T-cell (primary cell): Measurements from ENCODE around the gene SP2. TPM values are rescaled to one million over a fixed set of nuclear protein-coding genes. Genes with fewer than 3 reads are reported as not detected.

Experiments used
- ATAC-seq, 4 experiments: fragments of 200-7000 bp in 3 of 4; fragments of 150-1000 bp in 1 of 4; cut with Tn5 transposase; replicated peaks in 1 of 4; 1 replicate in 3 of 4; 2 replicates in 1 of 4; pipeline ENCODE4 v1.10.0; 2021; ENCODE audit warnings: moderate library complexity in 3 of 4, mild to moderate bottlenecking in 2 of 4, moderate number of reproducible peaks in 1 of 4
- CTCF ChIA-PET, 2 donors: fragments of 300-600 bp; sonication (Branson Sonifier 250); formaldehyde crosslinking; loops; one replicate each; lab custom pipeline; 2022; ENCODE audit warnings: antibody characterized with exemption in 2 of 2; lab: Charles Lee
- POLR2A ChIA-PET, 2 donors: fragments of 300-600 bp; sonication (Branson Sonifier 250); formaldehyde crosslinking; loops; one replicate each; lab custom pipeline; 2022; ENCODE audit warnings: antibody characterized with exemption in 2 of 2; lab: Charles Lee
- DNase-seq, 35 experiments: peaks; one replicate each; pipeline versions ENCODE4 v3.0.0 to v3.0.0-alpha.2; 2013 to 2023
- H3K27ac ChIP-seq: one replicate; pipeline ENCODE4 v1.5.1; 2013; ENCODE audit warnings: low read length
- H3K27me3 ChIP-seq, 2 experiments: replicated peaks in 1 of 2; 1 replicate in 1 of 2; 2 replicates in 1 of 2; pipeline versions ENCODE4 v1.6.1 to v1.7.0; 2013; ENCODE audit warnings: low read length in 1 of 2, mixed read lengths in 1 of 2; ENCODE audit not compliant: control insufficient read depth in 2 of 2, insufficient read depth in 2 of 2; ENCODE audit errors: extremely low read depth in 1 of 2
- H3K36me3 ChIP-seq, 2 donors: 1 replicate in 1 of 2; 2 replicates in 1 of 2; pipeline versions ENCODE4 v1.6.1 to v1.7.0; 2013; ENCODE audit warnings: low read length in 1 of 2; ENCODE audit not compliant: control insufficient read depth in 2 of 2, insufficient read depth in 1 of 2; ENCODE audit errors: extremely low read depth in 1 of 2
- H3K4me1 ChIP-seq, 2 experiments: 1 replicate in 1 of 2; 2 replicates in 1 of 2; pipeline versions ENCODE4 v1.6.1 to v1.7.0; 2013; ENCODE audit warnings: low read length in 2 of 2, mixed read lengths in 1 of 2; ENCODE audit not compliant: insufficient read depth in 2 of 2, control insufficient read depth in 1 of 2; ENCODE audit errors: extremely low read depth in 1 of 2
- H3K4me3 ChIP-seq, 2 donors: 1 replicate in 1 of 2; 2 replicates in 1 of 2; pipeline versions ENCODE4 v1.5.1 to v1.7.0; 2013; ENCODE audit warnings: mild to moderate bottlenecking in 2 of 2, low read length in 1 of 2, moderate library complexity in 1 of 2; ENCODE audit not compliant: control insufficient read depth in 1 of 2; ENCODE audit errors: extremely low read depth in 1 of 2
- H3K9me3 ChIP-seq: 2 replicates; pipeline ENCODE4 v1.7.0; 2013
- H3K27ac Mint-ChIP-seq, 2 donors: one replicate each; pipeline ENCODE4 v1.8.0; 2020 to 2021; ENCODE audit warnings: mild to moderate bottlenecking in 2 of 2, mixed read lengths in 2 of 2
- H3K27me3 Mint-ChIP-seq, 2 donors: one replicate each; pipeline ENCODE4 v1.8.0; 2021 to 2022; ENCODE audit warnings: mixed read lengths in 2 of 2
- H3K36me3 Mint-ChIP-seq: one replicate; pipeline ENCODE4 v1.8.0; 2021; ENCODE audit warnings: mixed read lengths
- H3K4me1 Mint-ChIP-seq, 3 donors: one replicate each; pipeline ENCODE4 v1.8.0; 2020 to 2022; ENCODE audit warnings: mixed read lengths in 3 of 3, mild to moderate bottlenecking in 1 of 3
- H3K4me3 Mint-ChIP-seq, 3 donors: one replicate each; pipeline ENCODE4 v1.8.0; 2020 to 2022; ENCODE audit warnings: mild to moderate bottlenecking in 3 of 3, mixed read lengths in 3 of 3, moderate library complexity in 3 of 3
- H3K9me3 Mint-ChIP-seq, 3 donors: one replicate each; pipeline ENCODE4 v1.8.0; 2020 to 2022; ENCODE audit warnings: mixed read lengths in 3 of 3
- WGBS: methylation state at CpG from one replicate; pipeline ENCODE4 v1.1.5; 2013; ENCODE audit warnings: missing lambda C conversion rate; ENCODE audit not compliant: insufficient coverage; 5-methylcytosine and 5-hydroxymethylcytosine counted together
- total RNA-seq, 35 experiments: library from RNA in 6 of 35; stranded (reverse) in 6 of 35; fragments of 120-200 nt in 1 of 35; gene quantifications; one replicate each; pipeline versions ENCODE4 v1.2.1 to v1.2.4 and lab custom pipeline; 2013 to 2026

SP2 gene
- total RNA-seq, 5 donors from 2014 or later (not counting 1 experiment from before 2014, with no cell fraction given), result 27.1 to 41.6 (median 32.8) TPM

DNA sequence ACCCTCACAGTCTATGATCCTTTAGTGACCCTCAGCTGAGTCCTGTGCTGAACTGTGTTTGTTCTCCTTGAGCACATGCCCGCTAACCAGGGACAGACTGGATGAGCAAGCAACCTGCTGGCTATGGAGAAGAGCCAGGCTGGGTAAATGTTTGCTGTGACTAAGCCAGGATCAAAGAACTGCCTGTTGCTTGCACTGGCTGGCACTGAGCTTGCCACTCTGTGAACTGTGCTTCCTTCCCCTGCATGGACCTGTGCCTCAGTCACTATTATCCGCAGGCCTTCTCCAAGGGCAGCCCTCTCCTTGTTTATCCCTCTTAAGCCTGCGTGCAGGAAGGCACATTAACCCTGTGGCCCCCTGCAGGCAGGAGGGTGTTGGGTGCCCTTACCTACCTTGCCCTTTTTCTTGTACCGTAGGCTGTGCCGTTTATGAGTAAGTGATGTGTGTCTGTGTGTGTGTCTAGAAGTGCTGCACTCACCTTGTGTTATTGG lies 52.7 kb downstream of the SP2 start:
- ChIA-PET POLR2A (interaction anchor here in 1 of 2 donors (1.5 kb wide), 1 partner anchor 7 kb away, joined by 3 read pairs; the partner anchor contains the start of gene PNPO), CTCF (interaction anchor here (1.0 to 4.9 kb wide), 3 partner anchors 11 to 23 kb away, joined by 3 to 43 read pairs (median 8); partner anchors contain the start of gene CDK5RAP3 (in 1 of the 2))
- Mint-ChIP-seq H3K4me3 (peak overlapping the region; percentile 61 to 72 (median 67)), H3K27ac (peak overlapping the region; percentile 83 to 92), H3K4me1 (peaks cover 41 to 49% (median 44%) of the 10 kb centered on the region in 3 donors), H3K36me3 (peaks cover 15% of the 10 kb centered on the region), H3K9me3 (no peaks in the 10 kb centered on the region), H3K27me3 (no peaks in the 10 kb centered on the region)
- H3K27me3 ChIP-seq, result no peaks in the 10 kb centered on the region
- peaks cover 26 to 49% of the 10 kb centered on the region in 2 experiments for H3K4me1 ChIP-seq
- 68% methylated on average over 3 of the region's 5 CpGs for whole genome bisulfite sequencing
- H3K4me3 ChIP-seq, result no peak overlapping the region
- DNase-seq, result peak in 1 of 35 experiments; percentile 5
- peaks cover 0 to 26% of the 10 kb centered on the region in 2 donors for H3K36me3 ChIP-seq
- no peak overlapping the region for H3K27ac ChIP-seq
- no peaks in the 10 kb centered on the region for H3K9me3 ChIP-seq
- ATAC-seq, result no peak

DNA sequence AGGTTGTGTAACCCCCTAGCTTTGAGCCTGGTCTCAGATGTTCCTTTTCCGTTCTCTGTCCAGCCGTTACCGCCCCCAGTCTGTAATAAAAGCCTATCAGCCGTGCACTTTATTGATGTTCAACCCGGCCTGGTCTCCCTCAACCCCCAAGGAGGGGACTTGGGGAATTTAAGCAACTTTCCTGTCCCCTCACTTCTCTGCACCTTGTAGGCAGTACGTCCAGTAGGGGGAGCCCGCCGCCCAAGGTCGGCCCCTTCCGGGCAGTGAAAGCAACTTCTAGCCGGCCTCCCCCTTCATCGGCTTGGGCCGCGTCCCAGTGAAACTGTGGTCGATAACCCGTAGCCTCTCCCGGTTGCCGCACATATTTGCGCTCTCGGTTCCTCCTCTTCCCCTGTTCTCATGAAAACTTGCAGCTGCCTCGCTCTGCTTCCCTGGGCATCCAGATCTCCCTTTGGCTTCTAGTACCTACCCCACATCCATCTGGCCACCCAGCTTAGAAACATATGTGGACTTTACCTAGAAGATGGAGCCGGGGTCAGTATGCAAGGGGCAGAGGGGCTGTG lies 53.2 kb downstream of the SP2 start:
- peak overlapping the region; percentile 61 to 72 (median 67) for H3K4me3 Mint-ChIP-seq
- CTCF ChIA-PET, result interaction anchor here (1.0 to 4.9 kb wide), 6 partner anchors 8 to 22 kb away, joined by 3 to 43 read pairs (median 6); partner anchors contain the start of genes CDK5RAP3 (in 1 of the 2) and PNPO (in 1 of the 2)

DNA sequence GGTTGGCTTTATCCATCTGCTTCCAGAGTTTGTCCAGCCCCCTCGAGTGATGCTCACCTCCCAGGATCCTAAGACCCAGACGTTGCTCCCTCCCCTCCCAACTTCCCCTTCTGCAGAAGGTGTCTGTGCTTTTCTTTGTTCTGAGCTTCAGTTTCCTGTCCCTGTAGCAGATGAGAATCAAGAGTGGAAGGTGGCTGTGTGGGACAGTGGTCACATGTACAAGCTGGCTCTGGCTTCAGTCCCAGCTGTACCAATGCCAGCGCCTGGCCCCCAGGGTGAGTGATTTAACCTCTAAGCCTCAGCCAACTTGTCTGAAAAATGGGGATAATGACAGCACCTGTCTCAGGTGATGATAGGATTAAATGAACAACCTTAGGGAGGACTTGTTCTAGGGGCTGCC lies 53.9 kb downstream of the SP2 start:
- DNase-seq (peak in 5 of 35 experiments; percentile 4 to 49 (median 8)), ATAC-seq (peak; percentile 28 to 73 (median 44))
- no peaks in the 10 kb centered on the region for H3K9me3 ChIP-seq
- peaks cover 0 to 20% of the 10 kb centered on the region in 2 donors for H3K36me3 ChIP-seq
- Mint-ChIP-seq H3K4me3 (peak overlapping the region in 2 of 3 donors; percentile 61 to 72), H3K36me3 (peaks cover 11% of the 10 kb centered on the region), H3K27ac (peak overlapping the region; percentile 83 to 92), H3K4me1 (peaks cover 30 to 40% (median 37%) of the 10 kb centered on the region in 3 donors), H3K27me3 (no peaks in the 10 kb centered on the region), H3K9me3 (no peaks in the 10 kb centered on the region)
- ChIA-PET POLR2A (interaction anchor here in 1 of 2 donors (1.5 kb wide), 1 partner anchor 9 kb away, joined by 3 read pairs; the partner anchor contains the start of gene PNPO), CTCF (interaction anchor here (0.6 to 4.9 kb wide), 8 partner anchors 9 to 166 kb away, joined by 3 to 43 read pairs (median 3); partner anchors contain the start of genes CDK5RAP3 (in 1 of the 2) and PNPO (in 1 of the 2))
- peaks cover 21 to 37% of the 10 kb centered on the region in 2 experiments for H3K4me1 ChIP-seq
- no peak overlapping the region for H3K27ac ChIP-seq
- no peak overlapping the region for H3K4me3 ChIP-seq
- H3K27me3 ChIP-seq, result no peaks in the 10 kb centered on the region
- no CpG with 5 or more reads among the region's 3 CpGs for WGBS

More for the DNA sequence above, 53.2 kb downstream of the SP2 start:
- Mint-ChIP-seq H3K27ac (peak overlapping the region; percentile 83 to 92), H3K9me3 (no peaks in the 10 kb centered on the region), H3K4me1 (peaks cover 36 to 46% (median 42%) of the 10 kb centered on the region in 3 donors), H3K36me3 (peaks cover 15% of the 10 kb centered on the region), H3K27me3 (no peaks in the 10 kb centered on the region)
- POLR2A ChIA-PET, result interaction anchor here in 1 of 2 donors (1.5 kb wide), 1 partner anchor 8 kb away, joined by 3 read pairs; the partner anchor contains the start of gene PNPO
- peak; percentile 24 to 82 (median 66) for DNase-seq
- 10% methylated on average over 21 of the region's 22 CpGs for WGBS
- H3K27ac ChIP-seq, result peak overlapping the region; percentile 21
- peaks cover 0 to 27% of the 10 kb centered on the region in 2 donors for H3K36me3 ChIP-seq
- H3K4me1 ChIP-seq, result peaks cover 26 to 44% of the 10 kb centered on the region in 2 experiments
- H3K4me3 ChIP-seq, result peak overlapping the region; percentile 36 to 42
- H3K27me3 ChIP-seq, result no peaks in the 10 kb centered on the region
- peak; percentile 69 to 75 (median 72) for ATAC-seq
- H3K9me3 ChIP-seq, result no peaks in the 10 kb centered on the region

DNA sequence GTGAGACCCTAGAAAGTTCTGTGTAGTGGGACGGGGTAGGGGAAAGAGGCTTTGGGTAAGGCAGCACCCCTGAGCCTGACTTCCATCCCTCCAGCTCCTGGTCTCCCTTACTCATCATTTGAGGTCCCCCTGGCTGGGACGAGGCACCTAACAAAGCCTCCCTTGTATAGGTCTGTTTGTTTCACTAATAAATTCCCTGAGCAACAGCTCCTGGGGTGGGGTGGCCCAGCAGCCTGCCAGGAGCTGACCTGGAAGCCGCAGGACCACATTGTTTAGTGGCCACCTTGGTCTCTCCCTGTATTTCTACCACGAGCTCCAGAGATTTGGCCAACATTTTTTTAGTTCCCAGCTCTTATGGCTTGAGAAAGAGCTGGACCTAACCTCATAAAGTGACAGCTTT lies 54.4 kb downstream of the SP2 start:
- no peak overlapping the region for H3K27ac ChIP-seq
- H3K36me3 ChIP-seq, result peaks cover 0 to 16% of the 10 kb centered on the region in 2 donors
- H3K4me3 ChIP-seq, result no peak overlapping the region
- ChIA-PET POLR2A (interaction anchor here in 1 of 2 donors (0.5 to 1.5 kb wide), 2 partner anchors 9 to 141 kb away, joined by 3 to 8 read pairs; partner anchors contain the start of gene PNPO), CTCF (interaction anchor here (0.7 to 4.9 kb wide), 8 partner anchors 9 to 28 kb away, joined by 3 to 43 read pairs (median 3); partner anchors contain the start of genes CDK5RAP3 (in 1 of the 2) and PNPO (in 1 of the 2))
- H3K9me3 ChIP-seq, result no peaks in the 10 kb centered on the region
- DNase-seq, result no peak
- H3K27me3 ChIP-seq, result no peaks in the 10 kb centered on the region
- ATAC-seq, result no peak
- no peaks in the 10 kb centered on the region for H3K27me3 Mint-ChIP-seq
- H3K9me3 Mint-ChIP-seq, result no peaks in the 10 kb centered on the region
- H3K4me1 ChIP-seq, result peaks cover 18 to 32% of the 10 kb centered on the region in 2 experiments
- H3K27ac Mint-ChIP-seq, result peak overlapping the region in 1 of 2 donors; percentile 92
- peaks cover 7% of the 10 kb centered on the region for H3K36me3 Mint-ChIP-seq
- peaks cover 25 to 35% (median 32%) of the 10 kb centered on the region in 3 donors for H3K4me1 Mint-ChIP-seq
- no peak overlapping the region for H3K4me3 Mint-ChIP-seq
- 100% methylated on average over 1 of the region's 4 CpGs for whole genome bisulfite sequencing

DNA sequence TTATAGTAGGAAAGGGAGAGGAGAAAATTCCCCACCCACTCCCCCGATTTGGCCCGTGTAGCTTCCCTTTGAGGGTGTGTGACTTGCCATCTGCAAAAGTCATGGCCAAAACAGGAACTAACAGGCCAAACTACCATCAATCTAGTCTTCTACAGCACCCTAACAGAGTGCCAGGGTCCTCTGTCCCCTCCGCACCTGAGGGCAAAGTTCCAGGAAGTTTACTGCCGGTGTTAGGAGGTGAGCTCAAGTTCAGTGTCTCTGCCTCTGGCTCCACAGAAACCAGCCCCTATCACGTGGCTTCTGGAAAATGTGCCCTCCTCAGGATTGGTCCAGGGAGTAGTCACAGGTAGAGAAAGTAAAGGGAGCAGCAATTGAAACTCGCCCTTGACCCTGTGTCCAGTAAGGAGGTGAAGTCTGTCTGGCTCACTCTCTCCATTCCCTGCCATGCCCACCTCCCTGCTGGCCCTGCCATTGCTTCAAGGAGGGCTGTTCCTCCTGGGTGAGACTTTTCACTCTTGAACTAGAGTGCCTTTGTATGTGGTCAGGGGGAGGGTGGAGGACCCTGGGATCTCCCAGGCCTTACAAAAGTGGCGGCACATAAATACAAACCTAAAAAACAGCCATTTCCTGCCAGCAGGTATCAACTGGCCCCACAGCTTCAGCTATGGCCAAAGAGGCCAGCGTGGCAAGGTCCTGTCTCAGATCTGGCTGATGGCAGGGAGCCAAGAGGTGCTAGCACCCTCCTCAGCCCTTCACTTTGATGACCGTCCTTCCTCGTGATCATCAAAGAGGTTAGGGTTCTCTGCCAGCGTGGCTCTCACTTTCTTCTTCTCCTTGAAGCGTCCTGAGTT lies 56.4 kb downstream of the SP2 start:
- Mint-ChIP-seq H3K36me3 (peaks cover 6% of the 10 kb centered on the region), H3K4me3 (no peak overlapping the region), H3K27ac (no peak overlapping the region), H3K9me3 (no peaks in the 10 kb centered on the region), H3K27me3 (no peaks in the 10 kb centered on the region), H3K4me1 (peaks cover 16 to 18% (median 18%) of the 10 kb centered on the region in 3 donors)
- Histone ChIP-seq H3K27ac (no peak overlapping the region), H3K4me1 (peaks cover 11 to 19% of the 10 kb centered on the region in 2 experiments), H3K36me3 (peaks cover 0 to 7% of the 10 kb centered on the region in 2 donors), H3K27me3 (peaks cover 0 to 3% of the 10 kb centered on the region in 2 experiments), H3K9me3 (no peaks in the 10 kb centered on the region), H3K4me3 (no peak overlapping the region)
- WGBS, result 89% methylated on average over 5 of the region's 12 CpGs
- ChIA-PET POLR2A (no interaction called here), CTCF (no interaction called here)
- no peak for ATAC-seq
- DNase-seq, result no peak
